ENCODE data around the gene CSNK1D.

CSNK1D gene

GRCh38 chr17:82310877-82311276 lies 37.4 kb upstream of the CSNK1D start:
- DNase-seq (ENCODE audit: low read depth in 2 of 3, low spot score in 2 of 3): no peak

DNA sequence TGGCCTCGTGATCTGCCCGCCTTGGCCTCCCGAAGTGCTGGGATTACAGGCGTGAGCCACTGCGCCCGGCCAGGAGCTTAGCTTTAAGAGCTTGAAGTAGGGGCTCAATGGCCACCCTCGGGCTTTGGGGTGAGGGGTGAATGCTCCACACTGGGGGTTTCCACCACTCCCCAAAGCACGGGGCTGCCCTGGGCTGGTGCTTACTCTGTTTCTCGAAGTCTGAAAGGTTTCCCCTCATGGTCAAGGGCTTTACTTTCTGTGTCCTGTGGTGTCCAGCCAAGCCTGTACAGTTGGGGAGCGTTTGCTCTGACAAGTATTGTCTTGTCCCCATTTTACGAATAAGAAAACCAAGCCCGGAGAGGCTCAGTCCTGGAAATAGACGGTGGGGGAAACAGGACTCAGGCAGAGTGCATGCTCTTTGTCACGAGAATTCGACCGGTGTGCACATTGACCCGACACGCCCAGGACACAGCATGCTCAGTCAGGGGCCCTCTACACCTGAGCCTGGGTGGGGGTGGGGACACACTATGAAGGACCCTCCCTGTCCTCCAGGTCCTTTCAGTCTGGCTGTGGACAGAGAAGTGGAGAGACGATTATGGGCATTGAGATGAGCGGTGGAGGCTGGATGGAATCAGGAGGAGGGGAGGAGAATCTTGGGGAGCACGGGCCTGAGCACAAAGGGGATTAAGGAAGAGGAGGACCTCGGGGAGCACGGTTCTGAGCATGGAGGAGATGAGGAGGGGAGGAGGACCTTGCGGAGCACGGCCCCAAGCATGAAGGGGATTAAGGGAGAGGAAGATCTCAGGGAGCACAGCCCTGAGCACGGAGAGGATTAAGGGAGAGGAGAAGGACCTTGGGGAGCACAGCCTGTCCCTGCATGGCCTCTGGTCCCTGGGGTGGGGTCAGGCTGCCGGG lies 36.4 kb upstream of the CSNK1D start:
- DNase-seq (ENCODE audit: low read depth in 2 of 3, low spot score in 2 of 3): no peak

DNA sequence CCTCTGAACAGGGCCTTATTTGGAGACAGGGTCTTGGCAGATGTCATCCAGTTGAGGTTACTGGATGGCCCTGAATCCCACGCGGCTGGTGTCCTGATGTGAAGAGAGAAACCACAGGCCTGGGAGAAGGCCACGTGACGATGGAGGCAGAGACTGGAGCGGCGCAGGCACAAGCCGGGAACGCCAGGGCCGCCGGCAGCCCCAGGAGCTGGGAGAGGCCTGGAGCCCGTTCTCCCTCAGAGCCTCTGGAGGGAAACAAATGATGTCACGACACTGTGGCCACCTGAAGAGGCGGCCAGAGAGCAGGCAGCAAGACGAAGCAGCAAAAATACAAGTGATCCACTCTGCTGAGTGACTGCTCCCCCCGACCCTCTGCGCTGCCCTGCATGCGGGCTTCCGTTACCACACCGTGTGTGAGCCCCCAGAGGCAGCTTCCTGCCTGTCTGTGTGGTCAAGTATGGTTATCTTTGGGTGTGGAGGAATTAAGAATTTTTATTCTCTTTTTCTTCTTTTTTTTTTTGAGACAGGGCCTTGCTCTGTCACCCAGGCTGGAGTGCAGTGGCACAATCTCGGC lies 32.3 kb upstream of the CSNK1D start:
- DNase-seq (ENCODE audit: low read depth in 2 of 3, low spot score in 2 of 3): no peak

DNA sequence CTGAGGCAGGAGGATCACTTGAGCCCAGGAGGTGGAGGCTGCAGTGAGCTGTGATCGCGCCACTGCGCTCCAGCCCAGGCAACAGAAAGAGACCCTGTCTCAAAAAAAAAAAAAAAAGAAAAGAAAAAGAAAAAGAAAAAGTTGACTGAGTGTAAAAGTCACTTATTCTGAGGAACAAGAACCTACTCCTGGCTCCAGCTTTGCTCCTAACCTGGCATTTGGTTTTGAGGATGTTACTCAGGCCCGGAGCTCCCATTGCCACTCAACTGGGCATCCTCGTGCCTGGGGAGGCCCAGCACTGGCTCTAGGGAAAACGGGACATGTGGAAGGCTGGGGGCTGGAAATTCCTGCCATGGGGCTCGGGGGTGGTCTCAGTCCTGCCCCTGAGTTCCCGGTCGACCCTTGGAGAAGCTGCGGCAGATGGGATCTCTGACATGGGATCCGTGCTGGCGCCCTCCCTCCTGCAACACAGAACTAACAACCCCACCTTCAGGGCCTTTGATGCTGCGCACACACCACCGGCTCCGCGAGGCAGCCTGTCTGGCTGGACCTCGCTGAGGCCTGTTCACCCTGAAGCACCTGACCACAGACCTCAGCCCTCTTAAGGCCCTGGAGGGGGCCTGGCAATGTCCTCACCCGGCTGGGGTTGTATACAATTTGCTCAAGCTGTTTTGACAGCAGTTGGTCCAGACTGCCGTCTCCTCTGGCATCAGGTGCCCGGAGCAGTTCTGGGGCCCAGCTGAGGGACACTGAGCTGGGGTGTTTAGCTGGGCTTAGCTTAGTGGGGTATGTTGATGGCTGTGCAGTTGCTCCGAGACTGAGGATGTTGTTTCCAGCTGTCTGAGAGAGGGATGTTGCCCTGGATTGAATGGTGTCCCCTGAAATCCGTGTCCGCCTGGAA lies 31.6 kb upstream of the CSNK1D start:
- no peak for DNase-seq (ENCODE audit: low read depth in 2 of 3, low spot score in 2 of 3)

DNA sequence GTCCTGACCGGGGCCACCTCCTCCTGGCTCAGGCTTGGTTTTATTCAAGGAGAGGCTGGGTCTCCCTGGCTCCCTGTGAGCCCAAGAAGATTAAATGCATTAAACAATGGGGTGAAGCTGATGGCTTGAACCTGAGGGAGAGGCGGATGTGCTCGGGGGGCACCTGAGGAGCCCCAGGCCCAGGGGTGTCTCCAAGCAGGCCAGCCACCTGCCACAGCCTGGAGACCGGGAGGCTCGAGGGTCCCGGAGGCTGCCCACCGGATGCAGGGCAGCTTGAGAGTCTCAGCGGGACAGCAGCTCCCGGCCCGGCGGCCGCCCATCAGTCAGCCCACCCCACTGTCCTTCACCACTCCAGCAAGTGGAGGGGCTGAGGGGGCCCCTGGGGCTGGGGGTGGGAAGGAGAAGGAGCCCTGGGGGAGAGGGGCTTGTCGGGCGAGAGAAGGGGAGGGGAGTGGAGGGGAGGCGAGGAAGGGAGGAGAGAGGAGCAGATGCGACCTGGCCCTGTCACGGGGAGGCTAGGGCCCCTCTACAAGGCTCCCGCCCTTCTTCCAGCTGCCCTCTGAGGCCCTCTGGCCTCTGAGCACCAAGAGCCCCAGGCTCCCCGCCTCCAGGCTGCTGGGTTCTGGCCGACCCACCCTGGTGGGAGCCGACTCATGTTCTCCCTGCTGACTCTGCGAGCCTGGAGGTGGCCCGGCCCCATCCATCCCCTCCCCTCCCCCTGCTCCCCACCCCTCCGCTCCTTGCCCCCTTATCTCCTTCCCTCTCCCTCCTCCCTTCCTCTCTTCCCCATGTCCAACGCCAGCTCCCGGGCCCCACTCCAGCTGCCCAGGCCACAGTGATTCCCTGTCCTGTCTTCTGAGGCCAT lies 30.7 kb upstream of the CSNK1D start:
- no peak for DNase-seq (ENCODE audit: low read depth in 2 of 3, low spot score in 2 of 3)

- DNase-seq (ENCODE audit: low read depth in 2 of 3, low spot score in 2 of 3): no peak
Observed at GRCh38 chr17:82302991-82303943, 29.8 kb upstream of the CSNK1D start.

DNA sequence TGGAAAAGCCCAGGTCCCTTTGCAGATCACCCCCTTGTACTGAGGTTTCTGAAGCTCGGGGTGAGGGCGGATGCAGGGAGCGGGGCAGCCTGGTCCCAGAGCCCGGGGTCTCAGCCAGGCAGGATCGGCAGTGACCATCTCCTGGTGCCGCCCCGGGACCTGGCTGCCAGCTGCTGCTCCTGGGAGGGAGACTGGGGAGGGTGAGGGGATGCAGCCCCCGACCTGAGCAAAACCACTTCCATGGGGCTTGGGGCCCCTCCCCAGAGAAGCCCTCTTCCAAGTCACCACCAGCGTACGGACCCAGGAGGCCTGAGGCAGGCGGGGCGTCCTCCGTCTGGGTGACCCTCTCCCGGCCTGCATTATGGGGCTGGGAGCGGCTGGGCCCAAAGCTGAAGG lies 29.1 kb upstream of the CSNK1D start:
- DNase-seq (ENCODE audit: low read depth in 2 of 3, low spot score in 2 of 3): no peak

DNA sequence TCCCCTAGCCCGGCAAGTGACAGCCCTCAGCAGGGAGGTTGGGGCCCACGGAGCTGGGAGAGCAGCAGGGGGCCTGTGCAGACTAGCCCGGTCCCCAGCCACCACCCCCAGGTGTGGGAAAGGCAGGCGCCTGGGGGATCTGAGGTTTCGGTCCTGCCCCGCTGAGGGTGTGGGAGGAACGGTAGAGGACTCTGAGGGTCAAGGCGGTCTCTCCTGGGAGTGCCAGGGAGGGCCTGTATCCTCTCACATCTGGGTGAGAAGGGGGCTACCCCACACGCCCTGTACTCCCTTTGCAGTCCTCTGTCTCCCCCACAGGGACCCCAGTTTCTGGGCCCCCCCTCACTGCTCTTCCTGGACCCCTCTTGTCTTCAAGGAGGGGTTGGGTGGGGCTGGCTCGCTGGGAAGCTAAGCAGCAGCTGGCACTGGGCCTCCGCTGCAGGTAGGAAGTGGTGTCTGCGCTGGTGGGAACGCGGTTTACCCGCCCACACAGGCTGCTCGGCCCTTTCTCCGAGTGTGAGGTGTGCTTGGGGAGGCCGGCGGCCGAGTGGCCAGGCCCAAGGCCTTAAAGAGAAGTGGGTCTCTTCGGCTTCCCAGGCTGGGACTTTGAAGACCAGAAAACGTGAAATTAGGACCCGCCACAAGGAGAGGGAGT lies 28.5 kb upstream of the CSNK1D start:
- DNase-seq (ENCODE audit: low read depth in 2 of 3, low spot score in 2 of 3): no peak

DNA sequence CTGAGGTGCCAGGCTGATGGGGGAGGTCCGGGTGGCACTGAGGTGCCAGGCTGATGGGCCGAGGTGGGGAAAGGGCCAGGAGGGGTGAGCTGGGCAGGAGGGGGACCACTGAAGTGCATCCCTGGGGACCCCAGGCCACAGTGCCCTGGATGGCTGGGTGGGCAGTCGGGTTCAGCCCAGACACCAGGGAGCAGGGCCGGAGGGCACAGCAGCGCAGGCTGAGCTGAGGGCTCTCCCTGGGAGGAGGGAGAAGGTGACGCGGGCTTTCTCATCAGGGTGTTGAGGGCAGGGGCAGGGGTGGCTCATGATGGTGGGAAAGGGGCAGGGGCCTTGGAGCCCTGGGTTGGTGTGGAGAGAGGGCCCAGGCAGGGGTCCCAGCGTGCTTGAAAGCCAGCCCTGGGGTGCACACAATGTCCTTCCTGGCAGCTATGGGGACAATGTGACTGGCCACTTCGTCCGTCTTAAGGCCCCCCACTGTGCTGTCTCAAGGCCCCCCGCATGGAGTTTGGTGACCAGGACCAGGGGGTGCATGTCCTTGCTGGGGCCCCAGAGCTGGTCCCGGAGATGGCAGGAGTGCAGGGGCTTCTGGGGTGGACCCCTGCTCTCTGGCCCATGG lies 27.9 kb upstream of the CSNK1D start:
- DNase-seq (ENCODE audit: low read depth in 2 of 3, low spot score in 2 of 3): no peak

- no peak for DNase-seq (ENCODE audit: low read depth in 2 of 3, low spot score in 2 of 3)
Observed at GRCh38 chr17:82300707-82301270, 27.3 kb upstream of the CSNK1D start.

GRCh38 chr17:82300228-82300627 lies 26.7 kb upstream of the CSNK1D start:
- DNase-seq (ENCODE audit: low read depth in 2 of 3, low spot score in 2 of 3): no peak

GRCh38 chr17:82299452-82299851 lies 26.0 kb upstream of the CSNK1D start:
- no peak for DNase-seq (ENCODE audit: low read depth in 2 of 3, low spot score in 2 of 3)

DNA sequence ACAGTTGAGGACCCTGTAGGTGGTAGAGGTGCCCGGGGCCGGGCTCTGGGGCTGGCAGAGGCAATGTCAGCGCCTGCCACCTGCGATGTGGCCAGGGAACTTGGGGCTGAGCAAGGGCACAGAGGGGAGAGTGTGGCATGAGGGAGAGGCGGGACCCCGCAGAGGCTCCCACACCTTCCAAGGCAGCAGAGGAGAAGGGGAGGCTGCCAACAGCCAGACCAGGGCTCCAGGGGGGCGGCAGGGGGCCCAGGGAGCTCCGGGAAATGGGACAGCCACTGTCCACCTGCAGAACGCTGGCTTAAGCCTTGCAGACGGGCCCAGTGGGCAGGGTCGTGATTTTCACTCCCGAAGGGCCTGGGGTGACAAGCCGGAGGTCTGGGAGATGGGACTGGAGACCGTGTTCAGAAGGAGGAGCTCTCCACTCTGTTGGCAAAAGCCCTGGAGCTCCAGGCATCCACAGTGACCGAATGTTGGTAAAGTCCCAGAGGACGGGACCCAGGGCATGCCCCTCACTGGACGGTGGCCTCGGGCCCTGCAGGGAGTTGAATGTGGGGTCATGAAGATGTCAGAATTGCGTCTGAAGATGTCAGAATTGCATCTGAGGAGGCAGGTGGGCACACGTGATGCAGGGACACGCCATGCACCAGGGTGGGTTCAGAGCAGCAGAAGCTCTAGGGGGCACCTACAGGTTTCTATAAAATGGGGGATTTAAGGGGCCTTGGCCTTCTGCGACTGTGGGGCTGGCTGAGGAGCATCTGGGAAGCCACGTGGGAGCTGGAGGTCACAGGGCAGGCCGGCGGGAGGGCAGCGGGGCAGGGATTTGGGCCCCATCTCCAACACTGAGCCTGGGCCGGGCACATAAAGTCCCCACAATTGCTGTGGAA lies 25.3 kb upstream of the CSNK1D start:
- no peak for DNase-seq (ENCODE audit: low read depth in 2 of 3, low spot score in 2 of 3)

DNA sequence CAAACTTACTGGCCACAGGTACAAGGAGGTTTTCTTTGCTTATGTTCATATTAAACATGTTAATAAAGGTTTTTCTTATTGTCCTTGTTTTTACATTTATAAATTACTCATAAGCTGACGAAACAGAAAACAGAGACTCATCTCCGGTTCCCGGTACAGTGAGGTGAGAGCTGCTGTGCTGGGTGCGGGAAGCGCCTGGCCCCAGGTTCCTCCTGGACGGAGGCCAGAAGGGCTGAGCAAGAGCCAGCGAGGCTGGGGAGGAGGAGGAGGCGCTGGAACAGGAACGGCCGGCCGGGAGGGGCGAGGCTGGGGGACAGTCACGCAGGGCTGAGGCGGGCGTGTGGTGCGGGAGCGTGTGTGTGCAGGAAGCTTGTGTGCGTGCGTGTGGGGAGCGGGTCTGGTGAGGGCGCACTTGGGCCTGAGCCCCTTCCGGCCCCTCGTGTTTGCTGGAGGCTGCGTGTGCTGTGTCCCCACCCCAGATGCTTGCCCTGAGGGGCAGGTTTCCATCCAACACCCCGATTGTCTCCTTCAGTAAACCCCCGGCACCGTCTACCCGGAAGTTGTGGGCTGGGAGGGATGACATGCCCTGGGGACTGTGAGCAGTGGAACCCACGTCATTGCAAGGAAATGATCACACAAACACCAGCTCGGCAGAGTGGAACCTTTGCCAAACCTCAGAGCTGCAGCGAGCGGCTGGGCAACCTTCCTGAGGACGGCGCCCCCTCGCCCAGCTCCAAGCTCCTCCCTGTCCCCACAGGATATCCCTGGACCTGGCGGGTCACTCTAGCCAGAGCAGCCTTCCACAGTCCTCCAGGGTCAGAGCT lies 24.4 kb upstream of the CSNK1D start:
- DNase-seq (ENCODE audit: low read depth in 2 of 3, low spot score in 2 of 3): peak in 2 of 3 experiments; percentile 84 to 88

GRCh38 chr17:82297280-82297713 lies 23.8 kb upstream of the CSNK1D start:
- DNase-seq (ENCODE audit: low read depth in 2 of 3, low spot score in 2 of 3): peak in 2 of 3 experiments; percentile 81 to 83

DNA sequence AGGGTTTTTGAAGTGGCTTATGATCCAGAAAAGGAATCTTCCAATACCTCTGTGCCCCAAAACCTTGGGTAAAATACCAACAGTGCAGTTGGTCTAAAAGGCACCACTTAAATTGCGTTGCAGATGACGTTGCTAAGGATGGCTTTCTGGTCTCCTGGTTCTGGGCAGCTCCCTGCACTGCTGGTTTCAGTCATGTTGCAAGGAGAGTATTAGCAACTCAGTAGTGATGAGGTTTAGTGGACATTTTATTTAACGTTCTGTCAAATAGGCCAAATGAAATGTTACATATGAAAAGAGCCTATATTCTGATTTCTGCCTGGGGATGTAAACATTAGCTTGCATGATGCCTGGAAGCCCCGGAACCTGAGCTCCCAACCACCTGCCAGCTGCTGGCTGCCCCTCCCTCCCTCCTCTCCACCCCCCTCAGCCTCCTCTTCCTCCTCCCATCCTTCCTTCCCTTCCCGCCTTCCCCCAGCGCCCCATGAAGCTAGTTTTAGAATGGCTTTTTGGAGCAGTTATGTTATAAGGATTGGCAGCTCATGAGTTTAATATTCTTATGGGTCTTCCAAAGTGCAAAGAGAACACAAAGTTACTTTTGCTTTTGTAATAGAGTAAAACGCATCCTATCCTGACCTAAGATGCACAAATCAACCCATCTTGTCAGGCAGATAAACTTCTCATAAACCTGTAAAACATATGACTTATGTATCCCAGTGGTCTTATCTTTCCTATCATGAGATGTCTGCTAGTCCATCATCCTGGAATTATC lies 23.2 kb upstream of the CSNK1D start:
- DNase-seq (ENCODE audit: low read depth in 2 of 3, low spot score in 2 of 3): no peak

All from activated CD8-positive, alpha-beta memory T cell treated with anti-CD3 and anti-CD28 coated beads for 48 hours (primary cell).